ENCODE measurements around the gene GRIP2.

GRIP2 gene

GRCh38 chr3:14460342-14461005, 79.7 kb downstream of the GRIP2 start:
- Histone ChIP-seq H3K4me1 (ENCODE audit: control insufficient read depth in 1 of 2, insufficient read depth in 2 of 2, low read length in 2 of 2) (peaks cover 0 to 16% of the 10 kb centered on the region in 2 donors), H3K27me3 (ENCODE audit: low read depth, low read length) (no peaks in the 10 kb centered on the region), H3K9me3 (ENCODE audit: control insufficient read depth in 1 of 2, low read length in 2 of 2) (no peaks in the 10 kb centered on the region), H3K27ac (ENCODE audit: low read length) (no peak overlapping the region), H3K4me3 (ENCODE audit: low read depth in 1 of 2, low read length in 2 of 2) (no peak overlapping the region), H3K36me3 (ENCODE audit: control insufficient read depth in 1 of 2, insufficient read depth in 2 of 2, low read length in 2 of 2) (peaks cover 2 to 9% of the 10 kb centered on the region in 2 donors)

GRCh38 chr3:14459787-14460186, 80.4 kb downstream of the GRIP2 start:
- no peaks in the 10 kb centered on the region for H3K27me3 ChIP-seq (ENCODE audit: low read depth, low read length)
- H3K4me3 ChIP-seq (ENCODE audit: low read depth in 1 of 2, low read length in 2 of 2): no peak overlapping the region
- H3K36me3 ChIP-seq (ENCODE audit: control insufficient read depth in 1 of 2, insufficient read depth in 2 of 2, low read length in 2 of 2): peaks cover 2 to 9% of the 10 kb centered on the region in 2 donors
- peaks cover 0 to 18% of the 10 kb centered on the region in 2 donors for H3K4me1 ChIP-seq (ENCODE audit: control insufficient read depth in 1 of 2, insufficient read depth in 2 of 2, low read length in 2 of 2)
- H3K9me3 ChIP-seq (ENCODE audit: control insufficient read depth in 1 of 2, low read length in 2 of 2): no peaks in the 10 kb centered on the region
- no peak overlapping the region for H3K27ac ChIP-seq (ENCODE audit: low read length)

DNA sequence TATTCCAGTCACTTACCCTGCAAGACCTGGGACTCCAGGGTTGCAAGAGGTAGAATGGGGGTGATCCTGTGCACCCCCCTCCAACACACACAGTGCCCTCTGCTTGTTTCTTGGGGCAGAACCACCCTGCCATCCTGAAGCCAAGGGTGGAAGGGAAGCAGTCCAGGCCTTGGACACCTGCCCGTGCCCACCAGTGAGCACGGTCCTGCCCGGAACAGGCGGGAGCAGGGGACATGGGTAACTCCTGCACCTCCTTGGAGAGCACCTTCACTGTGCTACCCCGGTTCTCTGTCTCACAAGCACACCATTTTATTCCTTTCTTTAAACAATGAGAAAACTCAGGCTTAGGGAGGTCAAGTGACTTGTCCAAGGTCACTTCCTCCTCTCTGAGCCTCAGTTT, 80.8 kb downstream of the GRIP2 start:
- Histone ChIP-seq H3K9me3 (ENCODE audit: control insufficient read depth in 1 of 2, low read length in 2 of 2) (no peaks in the 10 kb centered on the region), H3K27me3 (ENCODE audit: low read depth, low read length) (no peaks in the 10 kb centered on the region), H3K4me1 (ENCODE audit: control insufficient read depth in 1 of 2, insufficient read depth in 2 of 2, low read length in 2 of 2) (peaks cover 0 to 22% of the 10 kb centered on the region in 2 donors), H3K27ac (ENCODE audit: low read length) (no peak overlapping the region), H3K36me3 (ENCODE audit: control insufficient read depth in 1 of 2, insufficient read depth in 2 of 2, low read length in 2 of 2) (peaks cover 2 to 9% of the 10 kb centered on the region in 2 donors), H3K4me3 (ENCODE audit: low read depth in 1 of 2, low read length in 2 of 2) (no peak overlapping the region)

GRCh38 chr3:14458434-14459275, 81.5 kb downstream of the GRIP2 start:
- Histone ChIP-seq H3K4me1 (ENCODE audit: control insufficient read depth in 1 of 2, insufficient read depth in 2 of 2, low read length in 2 of 2) (peaks cover 3 to 29% of the 10 kb centered on the region in 2 donors), H3K9me3 (ENCODE audit: control insufficient read depth in 1 of 2, low read length in 2 of 2) (no peaks in the 10 kb centered on the region), H3K27me3 (ENCODE audit: low read depth, low read length) (no peaks in the 10 kb centered on the region), H3K27ac (ENCODE audit: low read length) (no peak overlapping the region), H3K4me3 (ENCODE audit: low read depth in 1 of 2, low read length in 2 of 2) (no peak overlapping the region), H3K36me3 (ENCODE audit: control insufficient read depth in 1 of 2, insufficient read depth in 2 of 2, low read length in 2 of 2) (peaks cover 2 to 8% of the 10 kb centered on the region in 2 donors)

GRCh38 chr3:14457999-14458398, 82.1 kb downstream of the GRIP2 start:
- no peaks in the 10 kb centered on the region for H3K27me3 ChIP-seq (ENCODE audit: low read depth, low read length)
- H3K4me1 ChIP-seq (ENCODE audit: control insufficient read depth in 1 of 2, insufficient read depth in 2 of 2, low read length in 2 of 2): peaks cover 8 to 35% of the 10 kb centered on the region in 2 donors
- no peak overlapping the region for H3K4me3 ChIP-seq (ENCODE audit: low read depth in 1 of 2, low read length in 2 of 2)
- no peaks in the 10 kb centered on the region for H3K9me3 ChIP-seq (ENCODE audit: control insufficient read depth in 1 of 2, low read length in 2 of 2)
- peaks cover 1 to 2% of the 10 kb centered on the region in 2 donors for H3K36me3 ChIP-seq (ENCODE audit: control insufficient read depth in 1 of 2, insufficient read depth in 2 of 2, low read length in 2 of 2)
- H3K27ac ChIP-seq (ENCODE audit: low read length): no peak overlapping the region

DNA sequence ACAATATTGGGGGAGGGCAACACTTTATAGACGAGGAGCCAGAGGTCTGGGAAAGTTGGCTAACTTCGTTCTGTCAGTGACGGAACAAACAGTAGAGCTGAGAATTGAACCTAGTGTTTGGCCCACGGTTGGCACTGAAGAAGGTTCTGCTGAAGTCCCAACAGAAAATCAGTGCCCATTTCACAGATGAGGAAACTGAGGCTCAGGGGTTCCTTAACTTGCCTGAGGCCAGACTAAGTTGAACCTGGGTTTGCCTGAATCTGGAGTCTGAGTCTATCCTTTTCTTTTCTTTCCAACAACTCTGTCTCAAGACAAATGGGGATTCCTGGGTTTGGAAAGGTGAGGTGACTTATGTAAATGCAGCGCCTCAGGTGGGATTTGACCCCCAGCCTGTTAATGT, 82.7 kb downstream of the GRIP2 start:
- no peak overlapping the region for H3K27ac ChIP-seq (ENCODE audit: low read length)
- H3K4me1 ChIP-seq (ENCODE audit: control insufficient read depth in 1 of 2, insufficient read depth in 2 of 2, low read length in 2 of 2): peaks cover 11 to 41% of the 10 kb centered on the region in 2 donors
- H3K4me3 ChIP-seq (ENCODE audit: low read depth in 1 of 2, low read length in 2 of 2): no peak overlapping the region
- peaks cover 0 to 2% of the 10 kb centered on the region in 2 donors for H3K36me3 ChIP-seq (ENCODE audit: control insufficient read depth in 1 of 2, insufficient read depth in 2 of 2, low read length in 2 of 2)
- no peaks in the 10 kb centered on the region for H3K9me3 ChIP-seq (ENCODE audit: control insufficient read depth in 1 of 2, low read length in 2 of 2)
- no peaks in the 10 kb centered on the region for H3K27me3 ChIP-seq (ENCODE audit: low read depth, low read length)

GRCh38 chr3:14456794-14457193, 83.3 kb downstream of the GRIP2 start:
- Histone ChIP-seq H3K9me3 (ENCODE audit: control insufficient read depth in 1 of 2, low read length in 2 of 2) (no peaks in the 10 kb centered on the region), H3K27me3 (ENCODE audit: low read depth, low read length) (no peaks in the 10 kb centered on the region), H3K4me1 (ENCODE audit: control insufficient read depth in 1 of 2, insufficient read depth in 2 of 2, low read length in 2 of 2) (peaks cover 18 to 45% of the 10 kb centered on the region in 2 donors), H3K27ac (ENCODE audit: low read length) (no peak overlapping the region), H3K36me3 (ENCODE audit: control insufficient read depth in 1 of 2, insufficient read depth in 2 of 2, low read length in 2 of 2) (peaks cover 0 to 2% of the 10 kb centered on the region in 2 donors), H3K4me3 (ENCODE audit: low read depth in 1 of 2, low read length in 2 of 2) (no peak overlapping the region)

GRCh38 chr3:14455571-14456317, 84.4 kb downstream of the GRIP2 start:
- Histone ChIP-seq H3K36me3 (ENCODE audit: control insufficient read depth in 1 of 2, insufficient read depth in 2 of 2, low read length in 2 of 2) (peaks cover 0 to 6% of the 10 kb centered on the region in 2 donors), H3K27ac (ENCODE audit: low read length) (no peak overlapping the region)

GRCh38 chr3:14454639-14455310, 85.4 kb downstream of the GRIP2 start:
- H3K9me3 ChIP-seq (ENCODE audit: control insufficient read depth in 1 of 2, low read length in 2 of 2): no peaks in the 10 kb centered on the region
- H3K4me1 ChIP-seq (ENCODE audit: control insufficient read depth in 1 of 2, insufficient read depth in 2 of 2, low read length in 2 of 2): peaks cover 23 to 35% of the 10 kb centered on the region in 2 donors
- H3K27ac ChIP-seq (ENCODE audit: low read length): no peak overlapping the region
- H3K4me3 ChIP-seq (ENCODE audit: low read depth in 1 of 2, low read length in 2 of 2): no peak overlapping the region
- peaks cover 0 to 9% of the 10 kb centered on the region in 2 donors for H3K36me3 ChIP-seq (ENCODE audit: control insufficient read depth in 1 of 2, insufficient read depth in 2 of 2, low read length in 2 of 2)
- H3K27me3 ChIP-seq (ENCODE audit: low read depth, low read length): no peaks in the 10 kb centered on the region

More at GRCh38 chr3:14455571-14456317, 84.4 kb downstream of the GRIP2 start:
- Histone ChIP-seq H3K4me3 (ENCODE audit: low read depth in 1 of 2, low read length in 2 of 2) (no peak overlapping the region), H3K4me1 (ENCODE audit: control insufficient read depth in 1 of 2, insufficient read depth in 2 of 2, low read length in 2 of 2) (peaks cover 23 to 38% of the 10 kb centered on the region in 2 donors), H3K27me3 (ENCODE audit: low read depth, low read length) (no peaks in the 10 kb centered on the region), H3K9me3 (ENCODE audit: control insufficient read depth in 1 of 2, low read length in 2 of 2) (no peaks in the 10 kb centered on the region)

DNA sequence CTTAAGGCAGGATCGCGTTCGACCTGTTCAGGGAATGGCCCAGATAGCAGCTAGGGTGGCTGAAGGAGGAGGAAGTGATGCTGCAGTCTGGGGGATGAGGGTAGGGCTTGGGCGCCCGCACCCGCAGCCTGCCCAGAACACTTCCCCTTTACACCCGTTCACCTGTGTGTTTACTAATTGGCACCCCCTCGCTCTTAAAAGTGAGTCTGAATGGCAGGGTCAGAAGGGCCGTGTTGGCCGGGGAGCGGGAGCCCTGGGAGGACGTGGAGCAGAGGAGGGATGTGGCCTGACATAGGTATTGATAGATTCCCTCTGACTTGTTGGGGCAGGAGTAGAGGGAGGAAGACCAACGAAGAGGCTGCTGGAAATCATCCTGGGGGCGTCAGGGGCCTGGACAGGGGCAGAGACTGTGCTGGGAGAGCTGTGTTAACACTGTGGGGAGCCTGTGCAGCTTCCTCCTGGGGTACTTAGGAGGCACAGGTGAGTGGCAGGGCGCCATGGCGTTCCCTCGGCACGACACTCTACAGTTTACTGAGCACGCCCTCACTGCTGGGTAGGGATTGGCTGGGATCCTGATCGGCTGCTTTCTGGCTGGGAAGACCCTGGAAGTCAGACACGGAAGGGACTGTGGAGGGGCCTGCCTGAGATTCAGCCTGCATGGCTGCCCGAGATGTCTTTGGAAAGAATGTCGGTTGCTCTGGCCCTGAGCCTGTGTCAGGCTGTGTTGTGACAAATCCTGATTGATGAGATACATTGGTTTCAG, 86.1 kb downstream of the GRIP2 start:
- H3K27ac ChIP-seq (ENCODE audit: low read length): peak overlapping the region; percentile 88
- H3K4me1 ChIP-seq (ENCODE audit: control insufficient read depth in 1 of 2, insufficient read depth in 2 of 2, low read length in 2 of 2): peaks cover 23 to 35% of the 10 kb centered on the region in 2 donors
- no peak overlapping the region for H3K4me3 ChIP-seq (ENCODE audit: low read depth in 1 of 2, low read length in 2 of 2)
- no peaks in the 10 kb centered on the region for H3K9me3 ChIP-seq (ENCODE audit: control insufficient read depth in 1 of 2, low read length in 2 of 2)
- H3K36me3 ChIP-seq (ENCODE audit: control insufficient read depth in 1 of 2, insufficient read depth in 2 of 2, low read length in 2 of 2): peaks cover 0 to 9% of the 10 kb centered on the region in 2 donors
- no peaks in the 10 kb centered on the region for H3K27me3 ChIP-seq (ENCODE audit: low read depth, low read length)

Measured in muscle layer of duodenum (tissue), 2 donors.